Neutrophil (primary cell): ENCODE data around the gene KLF11.
A peak's percentile ranks its signal among the peaks of the same experiment; 100 is the strongest.

Experiments
- H3K27ac ChIP-seq: fragments of 200-600 bp; sonication (generic); 2 replicates; pipeline ENCODE4 v1.5.1; 2016; ENCODE audit warnings: mild to moderate bottlenecking, moderate library complexity
- H3K27me3 ChIP-seq: fragments of 200-600 bp; sonication (generic); 2 replicates; pipeline ENCODE4 v1.6.0; 2016; ENCODE audit warnings: mild to moderate bottlenecking
- H3K36me3 ChIP-seq: fragments of 200-600 bp; sonication (generic); 2 replicates; pipeline ENCODE4 v1.5.1; 2017
- H3K4me1 ChIP-seq, 2 experiments: fragments of 200-600 bp in 1 of 2; sonication (generic) in 1 of 2; 1 replicate in 1 of 2; 2 replicates in 1 of 2; pipeline versions ENCODE4 v1.5.1 to v1.6.1; 2013 to 2016; ENCODE audit warnings: low read depth in 1 of 2, low read length in 1 of 2, mild to moderate bottlenecking in 1 of 2, moderate library complexity in 1 of 2; ENCODE audit not compliant: control insufficient read depth in 1 of 2, insufficient read depth in 1 of 2
- H3K4me3 ChIP-seq, 2 experiments: fragments of 200-600 bp in 1 of 2; sonication (generic) in 1 of 2; 1 replicate in 1 of 2; 2 replicates in 1 of 2; pipeline ENCODE4 v1.5.1; 2013 to 2016; ENCODE audit warnings: low read depth in 1 of 2, low read length in 1 of 2, mild to moderate bottlenecking in 1 of 2, moderate library complexity in 1 of 2
- H3K9me3 ChIP-seq: fragments of 200-600 bp; sonication (generic); 2 replicates; pipeline ENCODE4 v1.5.1; 2016
- CTCF ChIP-seq: fragments of 200-600 bp; sonication (generic); IDR thresholded peaks from 2 replicates; pipeline ENCODE4 v1.5.1; 2016; ENCODE audit warnings: antibody characterized with exemption

Gene KLF11

GRCh38 chr2:10043906-10044601 is 704 bp downstream of the KLF11 start:
- Histone ChIP-seq H3K9me3 (no peaks in the 10 kb centered on the region), H3K4me3 (peak overlapping the region; percentile 62 to 65), H3K4me1 (peaks cover 9 to 14% of the 10 kb centered on the region in 2 experiments), H3K27ac (peak overlapping the region; percentile 68), H3K27me3 (peaks cover 41% of the 10 kb centered on the region), H3K36me3 (no peaks in the 10 kb centered on the region)
- peak; percentile 12 for TF ChIP-seq CTCF

GRCh38 chr2:10045561-10046355 is 2.4 kb downstream of the KLF11 start:
- no peak overlapping the region for H3K27ac ChIP-seq
- peaks cover 29% of the 10 kb centered on the region for H3K27me3 ChIP-seq
- peaks cover 9 to 14% of the 10 kb centered on the region in 2 experiments for H3K4me1 ChIP-seq
- H3K9me3 ChIP-seq: no peaks in the 10 kb centered on the region
- no peaks in the 10 kb centered on the region for H3K36me3 ChIP-seq
- TF ChIP-seq CTCF: no peak
- no peak overlapping the region for H3K4me3 ChIP-seq

- TF ChIP-seq CTCF: no peak
- H3K9me3 ChIP-seq: no peaks in the 10 kb centered on the region
- H3K27me3 ChIP-seq: peaks cover 17% of the 10 kb centered on the region
- H3K27ac ChIP-seq: no peak overlapping the region
- H3K4me3 ChIP-seq: no peak overlapping the region
- no peaks in the 10 kb centered on the region for H3K36me3 ChIP-seq
- peaks cover 9 to 14% of the 10 kb centered on the region in 2 experiments for H3K4me1 ChIP-seq
Measured at GRCh38 chr2:10046931-10047330, 3.6 kb downstream of the KLF11 start.

GRCh38 chr2:10047616-10048500 is 4.5 kb downstream of the KLF11 start:
- H3K27me3 ChIP-seq: peaks cover 8% of the 10 kb centered on the region
- H3K4me1 ChIP-seq: peaks cover 4 to 7% of the 10 kb centered on the region in 2 experiments
- no peaks in the 10 kb centered on the region for H3K9me3 ChIP-seq
- H3K4me3 ChIP-seq: no peak overlapping the region
- no peak overlapping the region for H3K27ac ChIP-seq
- H3K36me3 ChIP-seq: no peaks in the 10 kb centered on the region
- no peak for TF ChIP-seq CTCF

- Histone ChIP-seq H3K4me3 (no peak overlapping the region), H3K36me3 (no peaks in the 10 kb centered on the region), H3K9me3 (no peaks in the 10 kb centered on the region), H3K27me3 (peaks cover 7% of the 10 kb centered on the region), H3K4me1 (peaks cover 8 to 14% of the 10 kb centered on the region in 2 experiments), H3K27ac (no peak overlapping the region)
- TF ChIP-seq CTCF: no peak
Measured at GRCh38 chr2:10048501-10049171, 5.3 kb downstream of the KLF11 start.
